GM23248 (cell line): Measurements from ENCODE around the gene MIB2. TPM values are rescaled to one million over a fixed set of nuclear protein-coding genes. Genes with fewer than 3 reads are reported as not detected.

Experiments
- DNase-seq: peaks from one replicate; pipeline ENCODE4 v3.0.0-alpha.2; 2015
- H2AFZ ChIP-seq: fragments of 200-600 bp; sonication (generic); 2 replicates; pipeline ENCODE4 v1.6.1; 2016; ENCODE audit warnings: antibody characterized with exemption
- H3F3A ChIP-seq: fragments of 200-600 bp; sonication (generic); 2 replicates; pipeline ENCODE4 v1.6.1; 2016; ENCODE audit warnings: mild to moderate bottlenecking, antibody characterized with exemption, mixed run types; ENCODE audit not compliant: insufficient read depth
- H3K27ac ChIP-seq: fragments of 200-600 bp; sonication (generic); 2 replicates; pipeline ENCODE4 v1.5.1; 2016; ENCODE audit warnings: mild to moderate bottlenecking
- H3K27me3 ChIP-seq: fragments of 200-600 bp; sonication (generic); replicated peaks from 2 replicates; pipeline ENCODE4 v1.6.1; 2016; ENCODE audit warnings: mild to moderate bottlenecking; ENCODE audit not compliant: insufficient read depth
- H3K36me3 ChIP-seq: fragments of 200-600 bp; sonication (generic); 2 replicates; pipeline ENCODE4 v1.6.1; 2016; ENCODE audit warnings: low read depth, mild to moderate bottlenecking
- H3K4me1 ChIP-seq: fragments of 200-600 bp; sonication (generic); 2 replicates; pipeline ENCODE4 v1.6.1; 2016; ENCODE audit warnings: mild to moderate bottlenecking; ENCODE audit not compliant: insufficient read depth
- H3K4me2 ChIP-seq: fragments of 200-600 bp; sonication (generic); one replicate; pipeline ENCODE4 v1.6.1; 2016; ENCODE audit warnings: mild to moderate bottlenecking; ENCODE audit not compliant: unreplicated experiment
- H3K4me3 ChIP-seq: fragments of 200-600 bp; sonication (generic); 2 replicates; pipeline ENCODE4 v1.5.1; 2016; ENCODE audit warnings: mild to moderate bottlenecking
- H3K79me2 ChIP-seq: fragments of 200-600 bp; sonication (generic); 2 replicates; pipeline ENCODE4 v1.6.1; 2016; ENCODE audit warnings: mild to moderate bottlenecking; ENCODE audit not compliant: insufficient read depth
- H3K9ac ChIP-seq: fragments of 200-600 bp; sonication (generic); 2 replicates; pipeline ENCODE4 v1.6.1; 2016; ENCODE audit warnings: mild to moderate bottlenecking
- H3K9me2 ChIP-seq: fragments of 200-600 bp; sonication (generic); 2 replicates; pipeline ENCODE4 v1.6.1; 2016; ENCODE audit warnings: mixed run types, mild to moderate bottlenecking, moderate library complexity; ENCODE audit not compliant: insufficient read depth
- H3K9me3 ChIP-seq: fragments of 200-600 bp; sonication (generic); one replicate; pipeline ENCODE4 v1.6.1; 2017; ENCODE audit warnings: low read depth
- H4K20me1 ChIP-seq: fragments of 200-600 bp; sonication (generic); 2 replicates; pipeline ENCODE4 v1.6.0; 2016; ENCODE audit not compliant: insufficient read depth
- EZH2 ChIP-seq: fragments of 200-600 bp; sonication (generic); IDR thresholded peaks from 2 replicates; pipeline ENCODE4 v1.6.1; 2018; ENCODE audit warnings: antibody characterized with exemption, mild to moderate bottlenecking; ENCODE audit not compliant: insufficient read depth, poor library complexity, severe bottlenecking
- EZH2phosphoT487 ChIP-seq: fragments of 200-600 bp; sonication (generic); IDR thresholded peaks from 2 replicates; pipeline ENCODE4 v1.6.1; 2018; ENCODE audit warnings: antibody characterized with exemption, moderate library complexity, mild to moderate bottlenecking, low read depth; ENCODE audit not compliant: insufficient read depth
- WGBS, 2 experiments: methylation state at CpG; one replicate each; pipeline ENCODE4 v1.1.6; 2015 to 2017; ENCODE audit warnings: low lambda C conversion rate in 2 of 2, low coverage in 1 of 2; ENCODE audit errors: missing lambda C conversion rate in 2 of 2; 5-methylcytosine and 5-hydroxymethylcytosine counted together
- in situ Hi-C: fragments of 300-500 bp; cut with MboI; formaldehyde crosslinking; loops from 2 replicates; pipeline ENCODE4 v1.15.0; 2020
- polyA plus RNA-seq: library from polyadenylated mRNA; unstranded; fragments of >200 nt; fragmentation: Nextera tagmentation; extraction: Ambion mirVana; gene quantifications from 2 replicates; pipeline ENCODE4 v1.2.1, GENCODE V29; 2016
- total RNA-seq: library from RNA; depleted of rRNA; stranded (reverse); fragments of >200 nt; shearing (Covaris generic); gene quantifications from 2 replicates; pipeline ENCODE4 v1.2.3, GENCODE V29; 2014

The MIB2 gene
- total and polyA plus RNA-seq, 2 experiments from 2014 or later: 30.3 to 70.5 TPM

DNA sequence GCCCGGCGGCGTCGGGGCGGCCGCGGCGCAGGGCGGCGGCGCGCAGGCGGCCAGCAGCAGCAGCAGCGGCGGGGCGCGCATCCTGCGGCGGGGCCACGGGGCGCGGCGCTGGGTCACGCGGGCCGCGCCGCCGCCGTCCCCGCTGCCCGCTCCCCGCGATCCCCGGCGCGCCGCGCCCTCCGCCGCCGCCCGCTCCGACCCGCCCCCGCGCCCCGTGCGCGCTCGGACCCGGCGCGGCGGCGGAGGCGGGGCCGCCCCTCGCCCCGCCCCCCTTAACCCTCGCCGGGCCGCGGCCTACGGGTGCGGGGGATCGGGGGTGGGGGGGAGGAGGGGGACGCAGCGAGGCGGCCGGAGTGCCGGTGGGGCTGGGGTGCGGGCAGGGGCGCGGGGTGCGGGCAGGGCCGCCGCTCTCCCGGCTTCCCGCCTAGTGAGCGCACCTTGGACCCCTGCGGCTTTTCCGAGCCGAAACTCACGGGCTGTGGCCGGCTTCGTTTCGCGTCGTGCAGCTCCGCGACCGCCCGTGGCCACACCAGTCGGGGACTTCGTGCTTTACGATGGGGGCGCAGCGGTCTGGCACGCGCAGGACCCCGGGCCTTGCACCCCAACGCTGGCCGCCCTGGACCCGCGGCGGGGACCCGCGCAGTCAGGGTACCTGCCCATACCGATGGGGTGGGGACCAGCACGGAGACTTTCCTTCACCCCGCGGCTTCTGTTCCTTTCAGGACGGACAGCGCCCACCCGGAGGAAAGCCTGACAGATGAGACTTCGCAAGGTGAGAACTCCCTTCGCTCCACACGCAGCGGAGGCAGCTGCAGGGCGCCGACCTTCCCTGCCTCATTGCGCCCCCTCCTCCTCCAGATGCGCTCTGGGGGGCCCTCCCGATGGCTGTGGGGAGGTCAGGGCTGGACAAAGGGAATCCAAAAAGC, 15.1 kb upstream of the MIB2 start, which contains the start of gene FNDC10:
FNDC10 (minus strand) TSS at position 201 of the 926 bp plus-strand sequence; CDS start at position 81, 120 bp downstream.
- 4 to 7% methylated on average over 34 to 39 of the region's 125 CpGs for WGBS, 2 experiments
- Histone ChIP-seq H3K4me3 (peak within 1 kb of the TSS; percentile 63), H3K9ac (no peak within 1 kb of the TSS), H3K4me2 (peak within 1 kb of the TSS; percentile 54), H3K4me1 (no peaks in the 10 kb centered on the region), H3K9me2 (no peaks in the 10 kb centered on the region), H3K27ac (no peak within 1 kb of the TSS), H3K27me3 (peaks cover 12% of the 10 kb centered on the region; the same call in 1 of the 2 replicates), H3K79me2 (no peaks in the 10 kb centered on the region), H2AFZ (peak within 1 kb of the TSS; percentile 67), H3K36me3 (no peaks in the 10 kb centered on the region), H3F3A (0 out of 2 replicates have a peak, but pooled peaks cover 4% of the 10 kb centered on the region), H4K20me1 (no peaks in the 10 kb centered on the region), H3K9me3 (no peaks in the 10 kb centered on the region)
- in situ Hi-C loops: no loop called here
- DNase-seq: peak; percentile 49
- TF ChIP-seq EZH2 (no peak), EZH2phosphoT487 (no peak)

DNA sequence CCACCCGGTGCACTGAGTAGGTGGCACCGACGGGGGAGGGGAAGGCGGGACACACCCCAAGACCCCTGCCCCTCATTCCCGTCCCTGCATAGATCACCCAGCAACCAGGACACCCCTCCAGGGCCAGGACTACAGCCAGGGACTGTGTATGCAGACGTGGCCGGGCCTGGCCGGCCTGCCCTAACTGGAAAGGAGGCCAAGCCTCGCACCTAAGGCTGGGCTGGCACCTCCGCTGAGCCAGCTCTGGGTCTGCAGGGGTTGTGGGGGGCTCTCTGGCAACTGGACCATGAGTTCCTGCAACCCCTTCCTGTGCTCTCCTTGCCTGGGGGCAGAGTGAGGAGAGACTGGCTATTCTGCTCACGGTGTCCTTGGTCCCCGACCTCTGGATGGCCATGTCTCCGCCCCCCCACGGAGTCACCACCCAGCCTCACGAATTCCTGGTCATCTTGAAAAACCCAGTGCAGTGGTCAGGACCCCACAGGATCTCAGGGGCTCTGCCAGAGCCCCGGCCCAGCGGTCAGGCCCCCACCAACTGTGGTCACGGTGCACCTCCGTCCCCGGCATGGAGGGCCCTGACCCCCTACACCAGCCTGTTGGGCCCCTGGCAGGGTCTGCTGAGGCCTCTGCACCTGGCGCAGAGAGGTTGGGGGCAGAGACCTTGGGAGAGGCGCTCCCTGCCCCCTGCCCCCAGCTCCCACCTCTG, 14.3 kb upstream of the MIB2 start:
- Histone ChIP-seq H3K4me3 (peak overlapping the region; percentile 63; the same call in 1 of the 2 replicates), H3K4me1 (no peaks in the 10 kb centered on the region), H2AFZ (no peak overlapping the region), H3K79me2 (no peaks in the 10 kb centered on the region), H3K9me2 (no peaks in the 10 kb centered on the region), H4K20me1 (no peaks in the 10 kb centered on the region), H3K27me3 (peaks cover 8% of the 10 kb centered on the region; the same call in 1 of the 2 replicates), H3K4me2 (peak overlapping the region; percentile 54), H3K27ac (no peak overlapping the region), H3K36me3 (no peaks in the 10 kb centered on the region), H3K9ac (no peak overlapping the region), H3F3A (0 out of 2 replicates have a peak, but pooled peaks cover 4% of the 10 kb centered on the region), H3K9me3 (no peaks in the 10 kb centered on the region)
- in situ Hi-C loops: no loop called here
- no peak for DNase-seq
- TF ChIP-seq EZH2 (no peak), EZH2phosphoT487 (no peak)
- 69 to 75% methylated on average over 20 to 21 of the region's 22 CpGs for WGBS, 2 experiments

DNA sequence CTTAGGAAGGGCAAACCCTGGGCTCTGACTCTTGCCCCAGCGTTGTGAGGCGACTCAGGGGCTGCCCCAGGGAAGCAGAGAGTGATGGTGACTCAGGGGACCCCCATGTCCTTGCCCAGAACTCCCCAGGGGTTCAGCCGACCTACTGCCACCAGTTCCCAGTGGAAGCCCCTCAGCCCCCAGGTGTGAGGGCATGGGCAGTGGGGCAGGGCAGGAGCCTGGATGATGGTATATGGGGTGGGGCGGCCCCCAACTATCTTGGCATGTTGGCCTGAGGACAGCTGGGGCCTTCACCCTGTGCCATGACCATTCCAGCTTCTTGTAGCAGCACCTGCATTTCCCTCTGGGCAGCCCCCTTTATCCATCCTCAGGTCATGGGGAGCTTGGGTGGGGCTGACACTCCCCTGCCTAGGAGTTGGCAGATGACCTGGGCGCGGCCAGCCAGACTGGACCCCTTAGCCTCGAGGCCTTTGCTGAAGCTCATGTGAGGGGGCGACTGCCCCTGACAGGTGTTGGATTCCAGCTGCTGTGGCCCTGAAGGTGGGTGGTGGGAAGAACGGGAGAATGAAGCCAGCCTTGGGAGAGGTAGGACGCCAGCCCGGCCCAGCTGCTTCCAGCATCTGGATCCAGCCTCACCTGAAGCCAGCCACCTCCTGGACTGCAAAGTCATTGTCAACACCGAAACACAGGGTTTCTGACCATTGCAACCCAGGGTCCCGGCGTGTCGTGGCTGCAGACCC, 13.6 kb upstream of the MIB2 start:
- H3K27ac ChIP-seq: no peak overlapping the region
- TF ChIP-seq EZH2 (no peak), EZH2phosphoT487 (no peak)
- H3F3A ChIP-seq: 0 out of 2 replicates have a peak, but pooled peaks cover 4% of the 10 kb centered on the region
- no peaks in the 10 kb centered on the region for H3K4me1 ChIP-seq
- no peak overlapping the region for H3K9ac ChIP-seq
- H3K9me3 ChIP-seq: no peaks in the 10 kb centered on the region
- no peak overlapping the region for H3K4me3 ChIP-seq
- H2AFZ ChIP-seq: no peak overlapping the region
- whole genome bisulfite sequencing, 2 experiments: 91 to 92% methylated on average over 15 of the region's 15 CpGs
- in situ Hi-C loops: no loop called here
- no peak for DNase-seq
- no peaks in the 10 kb centered on the region for H4K20me1 ChIP-seq
- H3K79me2 ChIP-seq: no peaks in the 10 kb centered on the region
- peaks cover under 1% of the 10 kb centered on the region; the same call in 1 of the 2 replicates for H3K27me3 ChIP-seq
- no peaks in the 10 kb centered on the region for H3K36me3 ChIP-seq
- no peak overlapping the region for H3K4me2 ChIP-seq
- H3K9me2 ChIP-seq: no peaks in the 10 kb centered on the region
